Gastrocnemius medialis (tissue), 4 donors: ENCODE data around the gene C1orf35. TPM values are rescaled to one million over a fixed set of nuclear protein-coding genes. Genes with fewer than 3 reads are reported as not detected.

ENCODE experiments used
- ATAC-seq, 2 donors: fragments of 150-250 bp; one replicate each; pipeline ENCODE4 v1.9.1; 2016
- DNase-seq, 2 donors: peaks; one replicate each; pipeline ENCODE4 v3.0.0-alpha.2; 2019
- H3K27ac ChIP-seq, 4 donors: fragments of 200-600 bp; sonication (generic); 1 replicate in 1 of 4; 2 replicates in 3 of 4; pipeline ENCODE4 v1.5.1; 2016 to 2018; ENCODE audit warnings: mild to moderate bottlenecking in 2 of 4, moderate library complexity in 1 of 4
- H3K27me3 ChIP-seq, 3 donors: fragments of 200-600 bp; sonication (generic) in 2 of 3; 1 replicate in 1 of 3; 2 replicates in 2 of 3; pipeline versions ENCODE4 v1.5.1 to v1.6.0; 2016 to 2019; ENCODE audit warnings: mild to moderate bottlenecking in 1 of 3, moderate library complexity in 1 of 3
- H3K36me3 ChIP-seq, 2 donors: fragments of 200-600 bp; sonication (generic) in 1 of 2; one replicate each; pipeline ENCODE4 v1.5.1; 2017 to 2018
- H3K4me1 ChIP-seq, 2 donors: fragments of 200-600 bp; sonication (generic) in 1 of 2; one replicate each; pipeline ENCODE4 v1.5.1; 2016 to 2017; ENCODE audit warnings: mild to moderate bottlenecking in 2 of 2
- H3K4me3 ChIP-seq, 4 donors: fragments of 200-600 bp; sonication (generic) in 3 of 4; 1 replicate in 1 of 4; 2 replicates in 3 of 4; pipeline ENCODE4 v1.5.1; 2016 to 2019; ENCODE audit warnings: mild to moderate bottlenecking in 2 of 4
- H3K9me3 ChIP-seq, 3 donors: fragments of 200-600 bp; sonication (generic) in 2 of 3; 1 replicate in 1 of 3; 2 replicates in 2 of 3; pipeline ENCODE4 v1.5.1; 2016 to 2019
- POLR2A ChIP-seq, 2 donors: fragments of 450-650 bp; IDR thresholded peaks; one replicate each; pipeline ENCODE4 v1.6.1; 2017; ENCODE audit warnings: antibody characterized with exemption in 2 of 2, mild to moderate bottlenecking in 2 of 2, moderate library complexity in 2 of 2
- in situ Hi-C, 4 donors: fragments of 200-750 bp; cut with MboI; loops; one replicate each; pipeline versions ENCODE4 v1.15.0 to v1.8.0; 2017; ENCODE audit warnings: low sequenced_read_pairs in 4 of 4
- intact Hi-C: fragments of 100-400 bp; cut with DNase I; formaldehyde crosslinking; loops from one replicate; pipeline ENCODE4 v1.15.1; 2023; ENCODE audit warnings: low total_unique reads
- total RNA-seq, 4 donors: library from RNA; depleted of rRNA; stranded (reverse); fragments of >200 nt; gene quantifications; one replicate each; pipeline versions ENCODE4 v1.1.0 to v1.2.3, GENCODE V29; 2016
- TF ChIP-seq, protein P1 (sequence below), 5 experiments: fragments of 450-650 bp in 3 of 5; fragments of 200-600 bp in 2 of 5; sonication (generic) in 2 of 5; IDR thresholded peaks in 4 of 5; conservative IDR thresholded peaks in 1 of 5; 1 replicate in 4 of 5; 2 replicates in 1 of 5; pipeline ENCODE4 v1.5.1; 2016 to 2019; ENCODE audit warnings: antibody characterized with exemption in 5 of 5, mild to moderate bottlenecking in 3 of 5, moderate library complexity in 3 of 5

Gene C1orf35
- total RNA-seq, 4 donors from 2014 or later = 5.9 to 11.0 (median 7.8) TPM

DNA sequence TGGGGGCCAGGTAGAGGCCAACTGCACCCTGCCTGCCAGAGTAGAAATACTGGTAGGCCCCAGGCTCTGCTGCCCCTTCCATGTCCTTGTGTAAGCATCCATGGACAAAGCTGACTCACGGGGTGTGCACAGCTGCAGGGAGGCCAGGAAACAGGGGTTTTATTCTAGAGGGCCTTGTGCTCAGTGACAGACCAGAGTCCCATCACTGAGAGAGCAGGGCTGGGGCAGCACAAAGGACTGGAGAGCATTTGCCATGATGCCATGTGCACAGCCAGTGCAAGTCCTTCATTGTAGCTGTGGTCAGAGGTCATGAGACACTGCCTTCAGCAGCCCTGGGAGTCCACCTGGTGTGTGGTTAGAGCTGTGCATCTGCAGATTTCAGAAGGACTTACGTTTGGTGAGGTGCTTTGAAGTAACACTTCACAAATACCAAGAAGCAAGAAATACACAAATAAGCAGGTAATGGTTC, 12.5 kb downstream of the C1orf35 start:
- Histone ChIP-seq H3K4me1 (peaks cover 69 to 72% of the 10 kb centered on the region in 2 donors), H3K9me3 (peaks cover 0 to 6% (median 0%) of the 10 kb centered on the region in 3 donors), H3K27me3 (no peaks in the 10 kb centered on the region), H3K4me3 (peak overlapping the region in 1 of 4 donors; percentile 6), H3K27ac (peak overlapping the region; percentile 34 to 93 (median 46)), H3K36me3 (no peaks in the 10 kb centered on the region)
- TF ChIP-seq, protein P1, sequence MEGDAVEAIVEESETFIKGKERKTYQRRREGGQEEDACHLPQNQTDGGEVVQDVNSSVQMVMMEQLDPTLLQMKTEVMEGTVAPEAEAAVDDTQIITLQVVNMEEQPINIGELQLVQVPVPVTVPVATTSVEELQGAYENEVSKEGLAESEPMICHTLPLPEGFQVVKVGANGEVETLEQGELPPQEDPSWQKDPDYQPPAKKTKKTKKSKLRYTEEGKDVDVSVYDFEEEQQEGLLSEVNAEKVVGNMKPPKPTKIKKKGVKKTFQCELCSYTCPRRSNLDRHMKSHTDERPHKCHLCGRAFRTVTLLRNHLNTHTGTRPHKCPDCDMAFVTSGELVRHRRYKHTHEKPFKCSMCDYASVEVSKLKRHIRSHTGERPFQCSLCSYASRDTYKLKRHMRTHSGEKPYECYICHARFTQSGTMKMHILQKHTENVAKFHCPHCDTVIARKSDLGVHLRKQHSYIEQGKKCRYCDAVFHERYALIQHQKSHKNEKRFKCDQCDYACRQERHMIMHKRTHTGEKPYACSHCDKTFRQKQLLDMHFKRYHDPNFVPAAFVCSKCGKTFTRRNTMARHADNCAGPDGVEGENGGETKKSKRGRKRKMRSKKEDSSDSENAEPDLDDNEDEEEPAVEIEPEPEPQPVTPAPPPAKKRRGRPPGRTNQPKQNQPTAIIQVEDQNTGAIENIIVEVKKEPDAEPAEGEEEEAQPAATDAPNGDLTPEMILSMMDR (IDR thresholded peaks at IDR 0.05 in 4 of 5, conservative IDR thresholded peaks at IDR 0.05 in 1 of 5) = no peak
- no peak for TF ChIP-seq POLR2A (IDR thresholded peaks at IDR 0.05)
- intact Hi-C loops (no loop called here), in situ Hi-C loops (loop anchor here in 1 of 4 donors (25.0 kb wide), 1 partner anchor 328 kb away; no protein-coding TSS in a partner anchor)
- DNase-seq (peak in 1 of 2 donors; percentile 21), ATAC-seq (peak in 1 of 2 donors; percentile 11)

DNA sequence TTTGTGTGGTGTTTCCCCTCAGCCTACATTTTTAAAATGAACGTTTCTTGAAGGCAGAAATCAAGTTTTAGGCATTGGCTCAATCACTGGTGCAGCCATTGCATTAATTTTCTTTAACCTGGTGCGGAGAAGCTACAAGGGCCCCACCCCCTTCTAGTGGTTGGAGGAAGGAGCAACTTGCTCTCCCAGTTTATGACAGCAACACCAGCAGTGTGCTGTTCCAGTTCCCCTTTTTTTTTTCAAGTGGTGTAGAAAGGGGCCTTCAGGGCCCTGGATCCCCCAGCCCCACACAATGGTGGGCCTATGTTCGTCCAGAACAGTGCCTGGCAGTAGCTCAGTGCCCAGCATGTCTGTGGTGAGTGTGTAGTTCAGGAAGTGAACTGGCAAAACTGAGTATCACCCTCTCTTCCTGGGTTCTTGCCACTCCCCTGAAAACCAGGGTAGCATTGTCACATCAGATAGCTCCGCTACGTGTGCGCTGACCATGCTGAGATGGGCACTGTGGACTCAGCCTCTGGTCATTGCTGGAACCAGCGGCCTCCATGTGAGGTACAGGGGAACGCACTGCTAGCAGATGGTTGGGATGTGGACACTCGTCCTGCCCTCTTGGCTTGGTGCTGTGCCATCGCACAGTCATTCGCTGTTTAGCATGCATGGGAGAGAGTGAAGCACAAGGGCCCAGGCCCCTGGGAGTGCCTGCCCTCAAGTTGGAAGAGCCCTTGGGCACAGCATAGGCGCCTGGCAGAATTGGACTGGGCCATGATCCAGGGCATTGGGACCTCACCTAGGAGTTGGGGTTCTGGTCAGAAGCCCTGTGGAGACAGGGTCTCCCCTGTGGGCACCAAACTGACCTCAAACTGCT, 13.4 kb downstream of the C1orf35 start:
- H3K27me3 ChIP-seq = no peaks in the 10 kb centered on the region
- peaks cover 0 to 6% (median 0%) of the 10 kb centered on the region in 3 donors for H3K9me3 ChIP-seq
- no peak for TF ChIP-seq POLR2A (IDR thresholded peaks at IDR 0.05)
- TF ChIP-seq, protein P1 (IDR thresholded peaks at IDR 0.05 in 4 of 5, conservative IDR thresholded peaks at IDR 0.05 in 1 of 5) = no peak
- ATAC-seq (no peak), DNase-seq (peak in 1 of 2 donors; percentile 31)
- in situ Hi-C loops = loop anchor here in 1 of 4 donors (25.0 kb wide), 1 partner anchor 327 kb away; no protein-coding TSS in a partner anchor
- peaks cover 78 to 81% of the 10 kb centered on the region in 2 donors for H3K4me1 ChIP-seq
- H3K4me3 ChIP-seq = no peak overlapping the region
- no peaks in the 10 kb centered on the region for H3K36me3 ChIP-seq
- intact Hi-C loops = loop anchor here (10.0 kb wide), 4 partner anchors 145 to 1535 kb away; partner anchors contain the start of genes COQ8A, TAF5L, URB2 and WNT9A
- peak overlapping the region; percentile 34 to 93 (median 46) for H3K27ac ChIP-seq

DNA sequence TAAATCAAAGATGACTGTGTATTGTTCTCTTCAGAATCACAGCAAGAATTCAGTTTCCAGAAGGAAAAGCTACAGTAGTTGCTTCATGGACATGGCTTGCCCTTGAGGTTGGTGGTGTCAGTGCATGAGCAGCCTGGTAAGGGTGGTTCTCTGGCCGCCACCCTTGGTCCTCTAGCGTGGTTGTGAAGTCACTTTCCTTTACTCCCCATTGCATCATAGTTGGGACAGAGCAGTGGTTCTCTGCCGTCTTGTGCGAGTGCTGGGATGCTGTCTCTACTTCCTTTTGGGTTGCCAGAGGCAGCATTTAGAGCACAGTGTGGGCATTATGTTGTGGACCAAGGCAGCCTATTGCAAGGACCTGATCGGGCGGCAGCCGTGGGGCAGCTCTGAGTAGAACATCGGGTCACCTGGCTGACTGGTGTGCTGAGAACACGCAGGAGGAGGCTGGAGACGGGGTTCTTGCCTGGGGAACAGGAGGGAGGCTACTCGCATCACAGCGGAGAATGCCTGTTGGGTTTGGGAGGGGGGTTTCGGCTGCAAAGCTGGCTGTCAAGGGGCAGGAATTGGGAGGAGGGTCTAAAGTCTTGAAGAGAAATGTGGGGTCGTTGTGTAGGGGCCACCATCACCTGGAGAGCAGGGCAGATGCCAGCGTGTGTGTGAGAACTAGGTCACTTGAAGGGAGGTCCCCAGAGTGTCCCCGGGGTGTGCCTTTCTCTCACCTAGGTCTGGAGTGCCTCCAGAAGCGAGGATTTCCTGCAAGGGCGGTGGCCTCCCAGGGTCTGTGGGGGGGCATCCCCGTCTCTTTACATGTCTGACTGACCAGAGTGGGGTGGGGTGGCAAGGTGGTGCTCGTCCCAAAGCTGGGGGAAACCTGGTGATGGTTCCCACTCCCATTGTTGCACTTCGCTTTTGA, 14.3 kb downstream of the C1orf35 start:
- TF ChIP-seq, protein P1 (IDR thresholded peaks at IDR 0.05 in 4 of 5, conservative IDR thresholded peaks at IDR 0.05 in 1 of 5) = no peak
- no peak for TF ChIP-seq POLR2A (IDR thresholded peaks at IDR 0.05)
- peak in 1 of 2 donors; percentile 11 for ATAC-seq
- DNase-seq = peak in 1 of 2 donors; percentile 10
- peaks cover 87 to 89% of the 10 kb centered on the region in 2 donors for H3K4me1 ChIP-seq
- no peaks in the 10 kb centered on the region for H3K27me3 ChIP-seq
- H3K27ac ChIP-seq = peak overlapping the region in 3 of 4 donors; percentile 26 to 93 (median 43)
- no peak overlapping the region for H3K4me3 ChIP-seq
- H3K36me3 ChIP-seq = no peaks in the 10 kb centered on the region
- in situ Hi-C loops = loop anchor here in 1 of 4 donors (25.0 kb wide), 1 partner anchor 327 kb away; no protein-coding TSS in a partner anchor
- H3K9me3 ChIP-seq = no peaks in the 10 kb centered on the region
- intact Hi-C loops = loop anchor here (10.0 kb wide), 4 partner anchors 144 to 1536 kb away; partner anchors contain the start of genes COQ8A, TAF5L, URB2 and WNT9A

DNA sequence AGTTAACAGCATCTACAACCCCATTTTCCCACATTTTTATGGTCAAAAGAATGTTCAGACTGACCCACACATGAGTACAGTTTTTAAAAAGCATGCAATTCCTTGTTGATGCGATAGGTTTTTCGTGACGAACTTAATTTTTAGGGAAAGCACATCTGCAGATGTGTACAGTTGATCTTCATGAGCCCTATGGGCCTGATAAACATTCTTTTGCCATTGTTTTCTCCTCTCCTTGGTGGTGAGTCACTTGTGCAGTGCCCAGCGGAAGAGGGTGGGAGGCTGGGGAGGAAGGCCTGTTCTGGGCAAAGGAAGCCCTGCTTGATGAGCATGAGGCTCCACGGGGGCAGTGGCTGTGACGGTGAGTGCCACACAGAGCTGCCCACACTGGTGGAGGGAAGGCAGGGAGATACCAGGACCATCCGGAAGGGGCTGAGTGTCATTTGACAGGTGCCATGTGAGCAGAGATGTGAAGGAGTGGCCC, 15.3 kb downstream of the C1orf35 start:
- in situ Hi-C loops (loop anchor here in 1 of 4 donors (25.0 kb wide), 1 partner anchor 326 kb away; no protein-coding TSS in a partner anchor), intact Hi-C loops (loop anchor here (10.0 kb wide), 4 partner anchors 143 to 1537 kb away; partner anchors contain the start of genes COQ8A, TAF5L, URB2 and WNT9A)
- Histone ChIP-seq H3K27ac (peak overlapping the region; percentile 35 to 93 (median 46)), H3K9me3 (no peaks in the 10 kb centered on the region), H3K36me3 (no peaks in the 10 kb centered on the region), H3K27me3 (no peaks in the 10 kb centered on the region), H3K4me1 (peaks cover 88 to 89% of the 10 kb centered on the region in 2 donors), H3K4me3 (peak overlapping the region in 1 of 4 donors; percentile 20)
- no peak for TF ChIP-seq POLR2A (IDR thresholded peaks at IDR 0.05)
- TF ChIP-seq, protein P1 (IDR thresholded peaks at IDR 0.05 in 4 of 5, conservative IDR thresholded peaks at IDR 0.05 in 1 of 5) = peak in 1 of 5 experiments; percentile 7
- ATAC-seq (no peak), DNase-seq (no peak)
